ENCODE measurements around the gene EXOSC5.

DNA sequence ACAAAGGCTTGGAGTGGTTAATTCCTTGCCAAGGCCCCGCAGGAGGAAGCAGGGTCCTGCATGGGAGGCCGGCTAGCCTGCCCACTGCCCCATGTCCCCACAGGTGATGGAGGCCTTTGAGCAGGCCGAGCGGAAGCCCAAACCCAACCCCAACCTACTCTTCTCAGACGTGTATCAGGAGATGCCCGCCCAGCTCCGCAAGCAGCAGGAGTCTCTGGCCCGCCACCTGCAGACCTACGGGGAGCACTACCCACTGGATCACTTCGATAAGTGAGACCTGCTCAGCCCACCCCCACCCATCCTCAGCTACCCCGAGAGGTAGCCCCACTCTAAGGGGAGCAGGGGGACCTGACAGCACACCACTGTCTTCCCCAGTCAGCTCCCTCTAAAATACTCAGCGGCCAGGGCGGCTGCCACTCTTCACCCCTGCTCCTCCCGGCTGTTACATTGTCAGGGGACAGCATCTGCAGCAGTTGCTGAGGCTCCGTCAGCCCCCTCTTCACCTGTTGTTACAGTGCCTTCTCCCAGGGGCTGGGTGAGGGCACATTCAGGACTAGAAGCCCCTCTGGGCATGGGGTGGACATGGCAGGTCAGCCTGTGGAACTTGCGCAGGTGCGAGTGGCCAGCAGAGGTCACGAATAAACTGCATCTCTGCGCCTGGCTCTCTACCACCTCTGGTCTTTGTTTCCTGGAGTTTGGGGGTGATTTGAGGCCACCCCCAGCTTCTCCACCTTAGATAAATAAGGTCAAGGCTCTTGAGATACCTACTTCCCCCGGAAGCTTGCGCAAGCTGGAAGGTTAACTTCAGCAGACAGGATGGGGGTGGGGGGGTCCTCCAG, 27.4 kb upstream of the EXOSC5 start:
- no peak for TF ChIP-seq POLR2AphosphoS5 (IDR thresholded peaks at IDR 0.05; ENCODE audit: low read depth, low read length)
- no peak for TF ChIP-seq TAF1 (IDR thresholded peaks at IDR 0.05; ENCODE audit: low read depth, low read length)

Measured in GM12891 (cell line).